BJ (cell line): ENCODE data around the gene TMEM100. TPM values are rescaled to one million over a fixed set of nuclear protein-coding genes. Genes with fewer than 3 reads are reported as not detected.

Experiments used
- CTCF ChIA-PET: fragments of 350-600 bp; formaldehyde crosslinking; extraction: SDS; loops from one replicate; lab custom pipeline; 2021; ENCODE audit warnings: antibody characterized with exemption, inconsistent platforms; lab: Yijun Ruan, JAX
- POLR2A ChIA-PET: fragments of 300-600 bp; sonication (Branson Sonifier 250); formaldehyde crosslinking; extraction: SDS; loops from one replicate; lab custom pipeline; 2021; ENCODE audit warnings: antibody characterized with exemption; lab: Charles Lee
- DNase-seq: peaks from one replicate; pipeline ENCODE4 v3.0.0-alpha.2; 2011; ENCODE audit warnings: low read depth
- H3K27me3 ChIP-seq: 2 replicates; pipeline ENCODE4 v1.6.0; 2011; ENCODE audit warnings: low read length; ENCODE audit not compliant: control insufficient read depth, insufficient read depth
- H3K36me3 ChIP-seq: 2 replicates; pipeline ENCODE4 v1.5.1; 2011; ENCODE audit warnings: low read length; ENCODE audit not compliant: control insufficient read depth, insufficient read depth
- H3K4me3 ChIP-seq: 2 replicates; pipeline ENCODE4 v1.5.1; 2011; ENCODE audit warnings: low read depth, mild to moderate bottlenecking, control low read depth, low read length
- CTCF ChIP-seq: IDR thresholded peaks from 2 replicates; pipeline ENCODE4 v1.5.1; 2011; ENCODE audit warnings: low read depth, mild to moderate bottlenecking, control low read depth, inconsistent platforms, low read length, moderate library complexity; ENCODE audit not compliant: insufficient read depth
- polyA plus RNA-seq: library from polyadenylated mRNA; depleted of rRNA; stranded (reverse); fragments of >200 nt; gene quantifications from 2 replicates; pipeline ENCODE4 v1.2.3, GENCODE V29; 2011

TMEM100 gene
- polyA plus RNA-seq, 1 experiment, result 0.07 TPM

GRCh38 chr17:55737976-55738501 lies 15.4 kb upstream of the TMEM100 start:
- DNase-seq, result no peak
- CTCF ChIA-PET, result interaction anchor here (1.0 to 1.9 kb wide), 4 partner anchors 10 to 92 kb away, joined by 3 to 7 read pairs (median 4); partner anchors contain the start of gene PCTP
- no peak for TF ChIP-seq CTCF
- Histone ChIP-seq H3K36me3 (no peaks in the 10 kb centered on the region), H3K4me3 (no peak overlapping the region), H3K27me3 (0 out of 2 replicates have a peak, but pooled peaks cover 1% of the 10 kb centered on the region)
- POLR2A ChIA-PET, result no interaction called here

- Histone ChIP-seq H3K27me3 (0 out of 2 replicates have a peak, but pooled peaks cover 1% of the 10 kb centered on the region), H3K36me3 (no peaks in the 10 kb centered on the region), H3K4me3 (no peak overlapping the region)
- no peak for DNase-seq
- ChIA-PET CTCF (interaction anchor here (0.7 to 5.4 kb wide), 17 partner anchors 9 to 379 kb away, joined by 3 to 26 read pairs (median 4); partner anchors contain the start of gene TMEM100), POLR2A (no interaction called here)
- TF ChIP-seq CTCF, result peak; percentile 81
Observed at GRCh38 chr17:55735731-55736405, 13.2 kb upstream of the TMEM100 start.

- Histone ChIP-seq H3K27me3 (no peaks in the 10 kb centered on the region), H3K4me3 (no peak overlapping the region), H3K36me3 (no peaks in the 10 kb centered on the region)
- ChIA-PET CTCF (interaction anchor here (0.6 to 5.4 kb wide), 11 partner anchors 11 to 390 kb away, joined by 3 to 26 read pairs (median 8); partner anchors contain the start of gene TMEM100), POLR2A (interaction anchor here (0.7 kb wide), 1 partner anchor 157 kb away, joined by 21 read pairs; no protein-coding TSS in a partner anchor)
- DNase-seq, result no peak
- TF ChIP-seq CTCF, result no peak
Observed at GRCh38 chr17:55734128-55734781, 11.6 kb upstream of the TMEM100 start.

GRCh38 chr17:55731586-55732250 lies 9.1 kb upstream of the TMEM100 start:
- DNase-seq, result no peak
- Histone ChIP-seq H3K27me3 (no peaks in the 10 kb centered on the region), H3K4me3 (no peak overlapping the region), H3K36me3 (no peaks in the 10 kb centered on the region)
- CTCF ChIA-PET, result interaction anchor here (5.4 kb wide), 1 partner anchor 13 kb away, joined by 26 read pairs; no protein-coding TSS in a partner anchor
- TF ChIP-seq CTCF, result no peak
- POLR2A ChIA-PET, result no interaction called here
